H1 (cell line): Measurements from ENCODE around the gene CASTOR1. TPM values are rescaled to one million over a fixed set of nuclear protein-coding genes. Genes with fewer than 3 reads are reported as not detected.

Experiments used
- CTCF ChIA-PET: fragments of 300-600 bp; sonication (Branson Sonifier 250); formaldehyde crosslinking; loops from one replicate; lab custom pipeline; 2021; ENCODE audit not compliant: partially characterized antibody; lab: Charles Lee
- POLR2A ChIA-PET: fragments of 300-600 bp; sonication (Branson Sonifier 250); formaldehyde crosslinking; loops from one replicate; lab custom pipeline; 2021; ENCODE audit warnings: inconsistent platforms; ENCODE audit not compliant: partially characterized antibody; lab: Charles Lee
- DNase-seq, 2 experiments: peaks; one replicate each; pipeline versions ENCODE4 v3.0.0 to v3.0.0-alpha.2; 2010 to 2022; ENCODE audit warnings: low spot score in 2 of 2, low read depth in 1 of 2, mixed read lengths in 1 of 2
- FAIRE-seq: peaks from 2 replicates; lab custom pipeline; 2011; peaks lifted over from hg19 to GRCh38; lab: Jason Lieb, UNC
- H2AFZ ChIP-seq: 2 replicates; pipeline ENCODE4 v1.8.1; 2012; ENCODE audit warnings: low read length, inconsistent platforms
- H2AK5ac ChIP-seq: 2 replicates; pipeline ENCODE4 v1.6.1; 2013; ENCODE audit warnings: low read depth, low read length
- H2BK120ac ChIP-seq: replicated peaks from 2 replicates; pipeline ENCODE3; 2013; ENCODE audit warnings: low read depth, low read length, inconsistent platforms
- H2BK12ac ChIP-seq: 2 replicates; pipeline ENCODE4 v1.6.1; 2013; ENCODE audit warnings: low read depth, low read length
- H2BK15ac ChIP-seq: 2 replicates; pipeline ENCODE4 v1.6.1; 2013; ENCODE audit warnings: low read length
- H2BK20ac ChIP-seq: 2 replicates; pipeline ENCODE4 v1.6.1; 2013; ENCODE audit warnings: low read length
- H2BK5ac ChIP-seq: 2 replicates; pipeline ENCODE4 v1.6.1; 2013; ENCODE audit warnings: low read depth, low read length
- H3K14ac ChIP-seq: 2 replicates; pipeline ENCODE4 v1.6.1; 2013; ENCODE audit warnings: inconsistent platforms; ENCODE audit not compliant: insufficient read length
- H3K18ac ChIP-seq: 2 replicates; pipeline ENCODE4 v1.6.1; 2013; ENCODE audit warnings: low read length; ENCODE audit errors: extremely low read depth
- H3K23ac ChIP-seq: 2 replicates; pipeline ENCODE4 v1.6.1; 2013; ENCODE audit warnings: inconsistent platforms; ENCODE audit not compliant: insufficient read length
- H3K23me2 ChIP-seq: 2 replicates; pipeline ENCODE4 v1.6.1; 2013; ENCODE audit warnings: low read depth, low read length
- H3K27ac ChIP-seq: 2 replicates; pipeline ENCODE4 v1.6.1; 2011; ENCODE audit warnings: low read depth, low read length, inconsistent platforms
- H3K27me3 ChIP-seq, 4 experiments: replicated peaks in 1 of 4; 1 replicate in 1 of 4; 2 replicates in 3 of 4; pipeline versions ENCODE4 v1.6.1 to v1.8.1; 2011 to 2013; ENCODE audit warnings: low read length in 3 of 4, mild to moderate bottlenecking in 3 of 4, inconsistent platforms in 2 of 4, mixed read lengths in 2 of 4, moderate library complexity in 1 of 4; ENCODE audit not compliant: control insufficient read depth in 3 of 4, insufficient read depth in 3 of 4; ENCODE audit errors: extremely low read depth in 1 of 4
- H3K36me3 ChIP-seq, 4 experiments: 2 replicates each; pipeline versions ENCODE4 v1.6.1 to v1.8.1; 2011 to 2013; ENCODE audit warnings: mild to moderate bottlenecking in 4 of 4, low read length in 3 of 4, moderate library complexity in 2 of 4, control low read depth in 1 of 4, inconsistent platforms in 1 of 4; ENCODE audit not compliant: insufficient read depth in 4 of 4, control insufficient read depth in 2 of 4
- H3K4ac ChIP-seq: replicated peaks from 2 replicates; pipeline ENCODE3; 2013; ENCODE audit warnings: low read length, low read depth, mixed read lengths, inconsistent platforms; ENCODE audit not compliant: insufficient read length
- H3K4me1 ChIP-seq, 4 experiments: replicated peaks in 1 of 4; 1 replicate in 1 of 4; 2 replicates in 3 of 4; pipeline versions ENCODE4 v1.6.1 to v1.8.1; 2011 to 2013; ENCODE audit warnings: low read length in 3 of 4, inconsistent platforms in 2 of 4, mixed read lengths in 1 of 4; ENCODE audit not compliant: insufficient read depth in 4 of 4, control insufficient read depth in 3 of 4
- H3K4me2 ChIP-seq, 2 experiments: 2 replicates each; pipeline versions ENCODE4 v1.6.1 to v1.8.1; 2011 to 2013; ENCODE audit warnings: low read depth in 2 of 2, low read length in 2 of 2, control low read depth in 1 of 2, inconsistent platforms in 1 of 2, mild to moderate bottlenecking in 1 of 2; ENCODE audit not compliant: insufficient read depth in 1 of 2
- H3K4me3 ChIP-seq, 4 experiments: fragments of 200-600, 300-600 bp in 1 of 4; sonication (generic), shearing (Covaris generic), sonication (Bioruptor Twin) in 1 of 4; 2 replicates each; pipeline versions ENCODE4 v1.5.1 to v1.8.1; 2011 to 2016; ENCODE audit warnings: low read length in 4 of 4, low read depth in 3 of 4, control low read depth in 2 of 4, inconsistent platforms in 2 of 4, mild to moderate bottlenecking in 2 of 4, mixed read lengths in 1 of 4, moderate library complexity in 1 of 4; ENCODE audit not compliant: insufficient read depth in 2 of 4; ENCODE audit errors: extremely low read depth in 1 of 4
- H3K56ac ChIP-seq: replicated peaks from 2 replicates; pipeline ENCODE3; 2013; ENCODE audit warnings: low read depth, mild to moderate bottlenecking, mixed read lengths, low read length, inconsistent platforms; ENCODE audit not compliant: insufficient read length
- H3K79me1 ChIP-seq: 2 replicates; pipeline ENCODE4 v1.6.1; 2013; ENCODE audit warnings: low read depth, low read length, control low read depth
- H3K79me2 ChIP-seq, 2 experiments: 2 replicates each; pipeline versions ENCODE4 v1.6.1 to v1.8.1; 2012 to 2013; ENCODE audit warnings: low read length in 2 of 2, mild to moderate bottlenecking in 2 of 2, inconsistent platforms in 1 of 2; ENCODE audit not compliant: insufficient read depth in 2 of 2, control insufficient read depth in 1 of 2
- H3K9ac ChIP-seq, 4 experiments: replicated peaks in 1 of 4; 1 replicate in 1 of 4; 2 replicates in 3 of 4; pipeline versions ENCODE4 v1.6.1 to v1.8.1; 2011 to 2013; ENCODE audit warnings: low read depth in 3 of 4, low read length in 3 of 4, control low read depth in 2 of 4, mild to moderate bottlenecking in 2 of 4, moderate library complexity in 2 of 4, inconsistent platforms in 1 of 4; ENCODE audit errors: extremely low read depth in 1 of 4
- H3K9me3 ChIP-seq, 2 experiments: 2 replicates each; pipeline versions ENCODE4 v1.6.1 to v1.8.1; 2012 to 2013; ENCODE audit warnings: mild to moderate bottlenecking in 2 of 2, moderate library complexity in 2 of 2, control low read depth in 1 of 2, inconsistent platforms in 1 of 2, low read depth in 1 of 2, low read length in 1 of 2, mixed read lengths in 1 of 2; ENCODE audit not compliant: insufficient read depth in 2 of 2
- H4K20me1 ChIP-seq, 2 experiments: replicated peaks in 1 of 2; 2 replicates each; pipeline versions ENCODE3 to v1.8.1; 2011 to 2013; ENCODE audit warnings: inconsistent platforms in 2 of 2, low read length in 2 of 2, mild to moderate bottlenecking in 1 of 2; ENCODE audit not compliant: insufficient read depth in 2 of 2, control insufficient read depth in 1 of 2
- H4K5ac ChIP-seq: 2 replicates; pipeline ENCODE4 v1.6.1; 2013; ENCODE audit warnings: low read length, low read depth, mixed read lengths, inconsistent platforms; ENCODE audit not compliant: insufficient read length
- H4K8ac ChIP-seq: 2 replicates; pipeline ENCODE4 v1.8.0; 2013; ENCODE audit warnings: mild to moderate bottlenecking, moderate library complexity, low read length, inconsistent platforms; ENCODE audit not compliant: insufficient read depth; ENCODE audit errors: extremely low read depth
- H4K91ac ChIP-seq: replicated peaks from 2 replicates; pipeline ENCODE3; 2013; ENCODE audit warnings: low read length, mixed read lengths, inconsistent platforms; ENCODE audit not compliant: insufficient read length
- CBX5 ChIP-seq: fragments of 300-800, 300-1000 bp; sonication (generic); IDR thresholded peaks from 2 replicates; pipeline ENCODE4 v1.7.1; 2016; ENCODE audit warnings: antibody characterized with exemption, low read length, low read depth
- CHD2 ChIP-seq: IDR thresholded peaks from 2 replicates; pipeline ENCODE4 v1.6.1; 2012; ENCODE audit warnings: low read length, improper control_type of control experiment
- MAFK ChIP-seq: IDR thresholded peaks from 2 replicates; pipeline ENCODE4 v1.6.1; 2012; ENCODE audit warnings: low read depth, mild to moderate bottlenecking, improper control_type of control experiment, low read length
- RAD21 ChIP-seq, 2 experiments: IDR thresholded peaks in 1 of 2; conservative IDR thresholded peaks in 1 of 2; 2 replicates each; pipeline ENCODE4 v1.6.1; 2011; ENCODE audit warnings: low read depth in 2 of 2, low read length in 2 of 2, improper control_type of control experiment in 1 of 2, inconsistent platforms in 1 of 2, mild to moderate bottlenecking in 1 of 2, moderate library complexity in 1 of 2
- RXRA ChIP-seq: IDR thresholded peaks from 2 replicates; pipeline ENCODE4 v1.6.1; 2011; ENCODE audit warnings: low read depth, mild to moderate bottlenecking, low read length, moderate library complexity; ENCODE audit not compliant: insufficient read depth
- SP2 ChIP-seq: IDR thresholded peaks from 2 replicates; pipeline ENCODE4 v1.6.1; 2012; ENCODE audit warnings: mild to moderate bottlenecking, low read length, inconsistent platforms
- TCF12 ChIP-seq: IDR thresholded peaks from 2 replicates; pipeline ENCODE4 v1.6.1; 2011; ENCODE audit warnings: low read depth, mild to moderate bottlenecking, low read length
- WGBS, 2 experiments: shearing (Covaris generic) in 1 of 2; methylation state at CpG; one replicate each; pipeline versions ENCODE4 v1.1.6 to v1.1.7; 2013 to 2015; ENCODE audit warnings: low lambda C conversion rate in 2 of 2, mixed read lengths in 2 of 2, inconsistent platforms in 1 of 2, low coverage in 1 of 2, missing lambda C conversion rate in 1 of 2; ENCODE audit not compliant: insufficient replicate concordance in 2 of 2, insufficient coverage in 1 of 2, insufficient read length in 1 of 2; ENCODE audit errors: extremely low coverage in 1 of 2, missing lambda C conversion rate in 1 of 2; 5-methylcytosine and 5-hydroxymethylcytosine counted together
- polyA plus RNA-seq, 7 experiments: library from polyadenylated mRNA; depleted of rRNA in 3 of 7; stranded (reverse) in 5 of 7; unstranded in 2 of 7; fragments of >200 nt in 5 of 7; fragments of 200-250 nt in 2 of 7; gene quantifications; 1 replicate in 5 of 7; 2 replicates in 1 of 7; 4 replicates in 1 of 7; pipeline versions ENCODE4 v1.2.1 to v1.2.3, GENCODE V29; 2011 to 2013; ENCODE audit warnings: missing spikeins in 2 of 7, mixed read lengths in 2 of 7
- total RNA-seq: library from RNA; stranded (reverse); fragmentation: NEBNext Ultra II Directional; extraction: Animal tissue kit (Norgen Biotek cat#: 25700); gene quantifications from 2 replicates; pipeline ENCODE4 v1.2.1, GENCODE V29; 2021

The CASTOR1 gene
- total and polyA plus RNA-seq, 2 of the 8 experiments (the other 6 are each of a cell fraction or from before 2014, with no cell fraction given) = 10.3 to 36.0 TPM

DNA sequence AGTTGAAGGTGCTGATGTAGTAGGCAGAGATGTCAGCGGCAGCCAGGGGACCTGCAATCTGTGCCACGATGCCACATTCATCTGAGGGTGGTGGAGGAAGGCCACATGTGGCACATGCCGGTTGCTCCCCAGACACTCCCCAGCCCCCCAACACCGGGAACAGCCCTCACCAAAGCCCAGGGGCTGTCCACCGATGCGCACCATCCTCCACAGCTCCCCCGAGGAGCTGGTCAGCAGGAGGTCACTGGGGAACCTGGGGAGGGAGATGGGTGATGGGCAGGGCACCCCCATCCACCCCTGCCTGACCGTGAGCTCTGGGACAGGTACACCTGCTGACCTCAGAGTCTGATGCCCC, 3.5 kb downstream of the CASTOR1 start:
- H2BK20ac ChIP-seq = no peak overlapping the region
- no peak for FAIRE-seq
- 93% methylated on average over 6 of the region's 8 CpGs; no CpG with 5 or more reads in 1 of the 2 experiments for WGBS, 2 experiments

More for the DNA sequence above, 3.5 kb downstream of the CASTOR1 start:
- no peak for DNase-seq
- H3K27me3 ChIP-seq = no peaks in the 10 kb centered on the region
- no peaks in the 10 kb centered on the region for H3K36me3 ChIP-seq
- no peak overlapping the region for H3K18ac ChIP-seq
- no peak overlapping the region for H2BK120ac ChIP-seq
- no peak overlapping the region for H3K27ac ChIP-seq
- H3K9ac ChIP-seq = no peak overlapping the region
- H3K14ac ChIP-seq = no peak overlapping the region
- H3K56ac ChIP-seq = no peak overlapping the region
- H2BK12ac ChIP-seq = no peak overlapping the region
- H2AK5ac ChIP-seq = no peak overlapping the region
- H2BK15ac ChIP-seq = no peak overlapping the region
- peaks cover 0 to 4% of the 10 kb centered on the region in 2 experiments for H4K20me1 ChIP-seq
- no peak for TF ChIP-seq SP2
- TF ChIP-seq CBX5 = no peak
- no peak for TF ChIP-seq RAD21 (IDR thresholded peaks at IDR 0.05 in 1 of 2, conservative IDR thresholded peaks at IDR 0.05 in 1 of 2; ENCODE audit: low read depth in 2 of 2, low read length in 2 of 2)
- TF ChIP-seq RXRA = no peak
- no peak for TF ChIP-seq MAFK
- no peak for TF ChIP-seq CHD2
- no peak for TF ChIP-seq TCF12
- no peak overlapping the region for H3K4me2 ChIP-seq
- H2AFZ ChIP-seq = no peak overlapping the region
- POLR2A ChIA-PET = no interaction called here
- H3K9me3 ChIP-seq = no peaks in the 10 kb centered on the region
- H3K23me2 ChIP-seq = peaks cover 12% of the 10 kb centered on the region; the same call in 1 of the 2 replicates
- no peaks in the 10 kb centered on the region for H3K79me1 ChIP-seq
- H2BK5ac ChIP-seq = no peak overlapping the region
- peaks cover 0 to 19% (median 13%) of the 10 kb centered on the region in 4 experiments; a peak in 6 of 7 replicates for H3K4me1 ChIP-seq
- CTCF ChIA-PET = interaction anchor here (0.6 to 9.1 kb wide), 16 partner anchors 8 to 178 kb away, joined by 3 to 203 read pairs (median 4); partner anchors contain the start of gene TBC1D10A
- H3K79me2 ChIP-seq = no peaks in the 10 kb centered on the region
- no peak overlapping the region for H3K4me3 ChIP-seq
- no peak overlapping the region for H3K23ac ChIP-seq
- no peak overlapping the region; the same call in 1 of the 2 replicates for H4K8ac ChIP-seq
- no peak overlapping the region for H4K5ac ChIP-seq
- H4K91ac ChIP-seq = no peak overlapping the region
- H3K4ac ChIP-seq = no peak overlapping the region
